OCI-LY1 (cell line): ENCODE results near the gene NMB.

Experiments
- EZH2 ChIP-seq: fragments of 200-600 bp; sonication (generic), shearing (Covaris generic); IDR thresholded peaks from 2 replicates; pipeline ENCODE4 v1.8.0; 2017; ENCODE audit warnings: borderline replicate concordance, mixed run types, mild to moderate bottlenecking, antibody characterized with exemption, low read length, moderate library complexity, mixed read lengths
- TF ChIP-seq, protein P1 (sequence below): fragments of 200-600 bp; sonication (generic), shearing (Covaris generic); IDR thresholded peaks from 2 replicates; pipeline ENCODE4 v1.5.1; 2017; ENCODE audit warnings: mild to moderate bottlenecking, antibody characterized with exemption, low read length, moderate library complexity, mixed read lengths

- TF ChIP-seq, protein P1, sequence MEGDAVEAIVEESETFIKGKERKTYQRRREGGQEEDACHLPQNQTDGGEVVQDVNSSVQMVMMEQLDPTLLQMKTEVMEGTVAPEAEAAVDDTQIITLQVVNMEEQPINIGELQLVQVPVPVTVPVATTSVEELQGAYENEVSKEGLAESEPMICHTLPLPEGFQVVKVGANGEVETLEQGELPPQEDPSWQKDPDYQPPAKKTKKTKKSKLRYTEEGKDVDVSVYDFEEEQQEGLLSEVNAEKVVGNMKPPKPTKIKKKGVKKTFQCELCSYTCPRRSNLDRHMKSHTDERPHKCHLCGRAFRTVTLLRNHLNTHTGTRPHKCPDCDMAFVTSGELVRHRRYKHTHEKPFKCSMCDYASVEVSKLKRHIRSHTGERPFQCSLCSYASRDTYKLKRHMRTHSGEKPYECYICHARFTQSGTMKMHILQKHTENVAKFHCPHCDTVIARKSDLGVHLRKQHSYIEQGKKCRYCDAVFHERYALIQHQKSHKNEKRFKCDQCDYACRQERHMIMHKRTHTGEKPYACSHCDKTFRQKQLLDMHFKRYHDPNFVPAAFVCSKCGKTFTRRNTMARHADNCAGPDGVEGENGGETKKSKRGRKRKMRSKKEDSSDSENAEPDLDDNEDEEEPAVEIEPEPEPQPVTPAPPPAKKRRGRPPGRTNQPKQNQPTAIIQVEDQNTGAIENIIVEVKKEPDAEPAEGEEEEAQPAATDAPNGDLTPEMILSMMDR = no peak
- no peak for TF ChIP-seq EZH2
Measured at GRCh38 chr15:84690342-84690741, 32.3 kb upstream of the NMB start.
